ENCODE measurements around the gene CFAP410.

- TF ChIP-seq CTCF (IDR thresholded peaks at IDR 0.05; ENCODE audit: low read length), result no peak
- TF ChIP-seq EZH2 (IDR thresholded peaks at IDR 0.05; ENCODE audit: borderline replicate concordance, low read length), result no peak
Measured at GRCh38 chr21:44326272-44326647, 12.9 kb downstream of the CFAP410 start.
